ENCODE results near the gene PTPRN2. TPM values are rescaled to one million over a fixed set of nuclear protein-coding genes. Genes with fewer than 3 reads are reported as not detected.

Gene PTPRN2
- total and polyA plus RNA-seq, 2 of the 13 experiments (the other 11 are each of a cell fraction or from before 2014, with no cell fraction given), result 2.5 to 24.2 TPM

- TF ChIP-seq ATAD3A (CRISPR knock-in tag; IDR thresholded peaks at IDR 0.05), result no peak
- TF ChIP-seq HOXD1 (CRISPR knock-in tag; IDR thresholded peaks at IDR 0.05), result no peak
- no peak for TF ChIP-seq NKX3-1 (CRISPR knock-in tag; IDR thresholded peaks at IDR 0.05)
- TF ChIP-seq, protein P1, sequence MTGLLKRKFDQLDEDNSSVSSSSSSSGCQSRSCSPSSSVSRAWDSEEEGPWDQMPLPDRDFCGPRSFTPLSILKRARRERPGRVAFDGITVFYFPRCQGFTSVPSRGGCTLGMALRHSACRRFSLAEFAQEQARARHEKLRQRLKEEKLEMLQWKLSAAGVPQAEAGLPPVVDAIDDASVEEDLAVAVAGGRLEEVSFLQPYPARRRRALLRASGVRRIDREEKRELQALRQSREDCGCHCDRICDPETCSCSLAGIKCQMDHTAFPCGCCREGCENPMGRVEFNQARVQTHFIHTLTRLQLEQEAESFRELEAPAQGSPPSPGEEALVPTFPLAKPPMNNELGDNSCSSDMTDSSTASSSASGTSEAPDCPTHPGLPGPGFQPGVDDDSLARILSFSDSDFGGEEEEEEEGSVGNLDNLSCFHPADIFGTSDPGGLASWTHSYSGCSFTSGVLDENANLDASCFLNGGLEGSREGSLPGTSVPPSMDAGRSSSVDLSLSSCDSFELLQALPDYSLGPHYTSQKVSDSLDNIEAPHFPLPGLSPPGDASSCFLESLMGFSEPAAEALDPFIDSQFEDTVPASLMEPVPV (CRISPR knock-in tag; IDR thresholded peaks at IDR 0.05), result no peak
- no peak for TF ChIP-seq ZNF441 (CRISPR knock-in tag; IDR thresholded peaks at IDR 0.05; ENCODE audit: borderline replicate concordance)
- TF ChIP-seq RARG (CRISPR knock-in tag; IDR thresholded peaks at IDR 0.05; ENCODE audit: low read depth), result no peak
- TF ChIP-seq GATAD2A (CRISPR knock-in tag; IDR thresholded peaks at IDR 0.05), result no peak
Measured at GRCh38 chr7:157643525-157643970, 944.1 kb downstream of the PTPRN2 start (continued).

DNA sequence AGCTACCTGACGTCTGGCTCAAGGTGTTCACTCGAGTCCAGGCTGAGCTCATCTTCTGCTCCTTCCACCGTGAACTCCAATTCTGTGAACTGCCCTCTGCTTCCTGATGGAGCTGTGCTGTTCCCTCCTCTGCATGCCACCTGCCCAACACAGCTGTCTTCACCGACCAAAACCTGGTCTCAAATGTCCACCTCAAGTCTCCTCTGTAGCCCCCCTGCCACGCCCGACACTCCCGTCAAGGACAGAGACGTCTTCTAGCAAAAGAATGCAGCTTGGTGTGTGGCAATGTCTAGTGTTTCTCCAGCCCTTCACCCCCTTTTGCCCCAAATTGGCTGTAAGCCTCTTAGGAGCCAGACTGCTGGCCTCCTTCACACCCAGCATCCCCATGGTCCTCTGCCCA, 945.8 kb downstream of the PTPRN2 start:
- intact Hi-C loops (cut with micrococcal nuclease; ENCODE audit: unreplicated experiment), result no loop called here
- Histone ChIP-seq H3K27me3 (ENCODE audit: control insufficient read depth in 1 of 2, insufficient read depth in 2 of 2, low read length in 2 of 2) (peaks cover 0 to 40% of the 10 kb centered on the region in 2 experiments; a peak in 3 of 5 replicates), H3K4me1 (ENCODE audit: insufficient read depth, low read length) (no peaks in the 10 kb centered on the region), H3K9me3 (ENCODE audit: low read length) (peaks cover 21% of the 10 kb centered on the region), H3K27ac (ENCODE audit: extremely low read length, insufficient read depth, low read length) (no peak overlapping the region), H3K79me2 (ENCODE audit: insufficient read depth, low read length) (no peaks in the 10 kb centered on the region), H2AFZ (ENCODE audit: low read length) (no peak overlapping the region), H3K4me3 (replicated peaks in 1 of 3; ENCODE audit: insufficient read depth in 1 of 3, low read depth in 2 of 3, low read length in 3 of 3) (no peak overlapping the region), H3K9ac (ENCODE audit: insufficient read depth, low read depth, low read length) (no peak overlapping the region), H3K4me2 (ENCODE audit: low read depth, low read length) (no peak overlapping the region), H4K20me1 (ENCODE audit: insufficient read depth, low read length) (no peaks in the 10 kb centered on the region), H3K36me3 (replicated peaks in 1 of 2; ENCODE audit: control insufficient read depth in 1 of 2, insufficient read depth in 2 of 2, low read length in 2 of 2) (no peaks in the 10 kb centered on the region)
- in situ Hi-C loops (cut with HindIII; ENCODE audit: extremely low pct_ligation_motif_present, low pct_unique_long_range_greater_than_20kb), result no loop called here
- 54% methylated on average over 8 of the region's 8 CpGs for WGBS (ENCODE audit: low lambda C conversion rate)
- no peak for FAIRE-seq
- no peak for ATAC-seq
- ChIA-PET POLR2A (no interaction called here), CTCF (ENCODE audit: low intra/inter-chr PET ratio, low total read pairs) (no interaction called here)
- TF ChIP-seq ZNF746 (CRISPR knock-in tag; IDR thresholded peaks at IDR 0.05) (no peak), ZNF451 (CRISPR knock-in tag; IDR thresholded peaks at IDR 0.05) (no peak), TSC22D2 (CRISPR knock-in tag; IDR thresholded peaks at IDR 0.05; ENCODE audit: borderline replicate concordance) (no peak), ZNF605 (CRISPR knock-in tag; IDR thresholded peaks at IDR 0.05) (no peak), HDAC6 (IDR thresholded peaks at IDR 0.05; ENCODE audit: low read depth, low read length) (no peak), TEAD3 (CRISPR knock-in tag; optimal IDR thresholded peaks at IDR 0.05; ENCODE audit: borderline replicate concordance) (no peak)
- no peak for DNase-seq (ENCODE audit: low spot score)
- BruUV-seq (replicated peaks), result no TSS peak
